Central memory CD4-positive, alpha-beta T cell (primary cell): ENCODE data around the gene BNIP1.

Source experiments
- DNase-seq: peaks from one replicate; pipeline ENCODE4 v3.0.0; 2022

BNIP1 gene

GRCh38 chr5:173213236-173213933 is 69.1 kb downstream of the BNIP1 start:
- no peak for DNase-seq
